ENCODE results near the gene QSOX2.

GRCh38 chr9:136248951-136249876 lies 3.6 kb upstream of the QSOX2 start:
- TF ChIP-seq ZNF394 (tag by site-specific recombination; IDR thresholded peaks at IDR 0.05; ENCODE audit: borderline replicate concordance), result no peak
- no peak for TF ChIP-seq CTCF (tag by site-specific recombination; IDR thresholded peaks at IDR 0.05)

Measured in HEK293 (cell line).